ENCODE results near the gene DOK7.
A peak's percentile ranks its signal among the peaks of the same experiment; 100 is the strongest.

DOK7 gene

DNA sequence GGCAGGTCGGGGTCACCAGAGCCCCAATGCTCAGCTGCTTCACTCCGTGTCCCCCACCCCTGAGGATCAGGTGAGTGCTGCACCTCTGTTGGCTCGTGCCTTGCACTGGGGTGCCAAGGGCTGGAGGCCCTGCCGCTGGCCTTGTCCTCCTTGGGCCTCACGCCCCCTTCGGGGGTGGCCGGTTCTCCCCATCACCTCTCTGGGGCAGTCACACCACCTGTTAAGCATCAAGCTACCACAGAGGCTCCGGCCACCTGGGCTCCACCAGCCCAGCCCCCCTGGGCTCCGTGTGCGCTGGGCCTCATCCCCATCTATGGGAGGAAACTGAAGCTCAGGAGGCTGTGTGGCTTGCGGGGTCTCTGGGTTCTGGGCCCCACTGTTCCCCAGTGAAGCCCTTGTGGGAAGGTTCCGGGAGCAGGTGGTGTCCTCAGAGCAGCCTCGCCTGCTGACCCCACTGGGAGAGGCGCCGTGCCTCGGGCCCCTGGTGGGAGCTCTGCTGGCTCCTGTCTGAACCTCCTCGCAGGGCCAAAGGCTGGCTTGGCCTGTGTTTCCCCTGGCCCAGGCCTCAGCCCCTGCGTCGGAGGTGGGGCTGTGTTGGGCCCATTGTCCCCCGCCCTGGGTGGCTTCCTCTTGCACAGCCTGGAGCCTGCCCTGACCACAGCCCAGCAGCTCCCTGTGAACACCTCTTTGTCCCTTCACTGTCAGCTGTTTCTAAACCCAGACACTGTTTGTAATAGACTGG lies 30.8 kb downstream of the DOK7 start:
- Histone ChIP-seq H3K4me3 (ENCODE audit: low read depth, low read length) (no peak overlapping the region), H3K27me3 (ENCODE audit: control insufficient read depth, insufficient read depth, low read length) (peaks cover 98% of the 10 kb centered on the region), H3K9ac (ENCODE audit: low read length) (peak overlapping the region; percentile 40), H3K4me1 (ENCODE audit: control insufficient read depth, insufficient read depth, low read length) (peaks cover 23% of the 10 kb centered on the region), H3K27ac (ENCODE audit: low read depth, low read length) (no peak overlapping the region), H3K36me3 (ENCODE audit: control insufficient read depth, insufficient read depth, low read length) (peaks cover 2% of the 10 kb centered on the region; the same call in 1 of the 2 replicates), H3K9me3 (ENCODE audit: control insufficient read depth, insufficient read depth, low read depth, low read length) (no peaks in the 10 kb centered on the region)

DNA sequence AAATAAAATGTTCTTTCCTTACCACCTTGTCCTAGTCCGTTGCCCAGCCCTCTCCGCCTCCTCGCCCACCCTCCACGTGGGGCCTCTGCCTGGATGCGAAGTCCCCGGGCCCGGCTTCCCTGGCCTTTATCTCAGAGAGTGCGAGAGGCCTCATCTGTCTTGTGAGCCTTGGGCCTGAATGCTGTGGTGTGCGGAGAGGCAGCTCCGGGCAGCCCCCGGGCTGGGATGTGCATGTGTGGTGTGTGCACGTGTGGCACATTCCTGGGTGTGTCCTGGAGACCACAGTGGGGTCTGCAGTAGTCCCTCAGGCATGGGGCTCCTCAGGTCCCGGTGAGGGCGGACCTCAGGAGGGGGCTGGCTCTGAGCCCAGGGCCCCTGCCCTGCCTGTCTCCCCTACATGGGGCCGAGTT lies 31.4 kb downstream of the DOK7 start:
- H3K4me1 ChIP-seq (ENCODE audit: control insufficient read depth, insufficient read depth, low read length) = peaks cover 23% of the 10 kb centered on the region
- no peak overlapping the region for H3K27ac ChIP-seq (ENCODE audit: low read depth, low read length)
- peak overlapping the region; percentile 40 for H3K9ac ChIP-seq (ENCODE audit: low read length)
- H3K27me3 ChIP-seq (ENCODE audit: control insufficient read depth, insufficient read depth, low read length) = peaks cover 93% of the 10 kb centered on the region
- peaks cover 2% of the 10 kb centered on the region; the same call in 1 of the 2 replicates for H3K36me3 ChIP-seq (ENCODE audit: control insufficient read depth, insufficient read depth, low read length)
- no peaks in the 10 kb centered on the region for H3K9me3 ChIP-seq (ENCODE audit: control insufficient read depth, insufficient read depth, low read depth, low read length)
- H3K4me3 ChIP-seq (ENCODE audit: low read depth, low read length) = no peak overlapping the region

DNA sequence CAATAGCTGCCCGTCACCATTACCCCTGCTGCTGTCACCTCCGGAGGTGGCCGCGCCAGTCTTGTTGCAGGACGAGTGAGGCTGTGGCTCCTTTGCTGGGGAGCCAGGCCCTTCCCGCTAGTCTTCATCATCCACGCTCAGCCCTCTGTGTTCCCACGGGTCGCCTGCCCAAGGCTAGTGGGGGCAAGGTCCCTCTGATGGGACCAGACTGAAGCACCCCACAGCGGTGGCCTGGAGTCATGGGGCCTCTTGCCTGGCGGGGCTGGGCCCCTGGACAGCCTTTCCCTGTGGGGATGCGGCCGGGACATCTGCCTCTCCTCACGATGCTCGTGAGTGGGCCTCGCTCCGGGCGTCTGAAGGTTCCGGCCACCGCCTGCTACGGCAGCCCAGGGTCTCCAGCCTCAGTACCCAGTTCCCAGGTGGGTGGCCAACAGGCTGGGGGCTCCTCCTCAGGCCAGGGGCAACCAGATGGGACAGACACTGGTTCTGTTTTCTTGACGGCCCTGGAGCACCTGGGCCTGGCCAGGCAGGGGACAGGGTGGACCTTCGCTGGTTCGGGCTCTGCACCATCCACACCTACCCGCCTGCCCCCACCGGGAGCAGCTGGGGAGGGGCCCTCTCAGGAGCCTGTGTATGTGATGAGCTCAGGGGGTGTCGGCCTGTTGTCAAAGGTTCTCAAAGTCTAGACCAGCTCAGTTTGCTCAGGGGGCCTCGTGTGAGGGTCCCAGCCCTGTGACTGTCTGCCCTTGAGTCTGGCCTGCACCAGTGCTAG lies 32.3 kb downstream of the DOK7 start:
- no peak overlapping the region for H3K4me3 ChIP-seq (ENCODE audit: low read depth, low read length)
- H3K9ac ChIP-seq (ENCODE audit: low read length) = no peak overlapping the region
- H3K27ac ChIP-seq (ENCODE audit: low read depth, low read length) = no peak overlapping the region
- H3K4me1 ChIP-seq (ENCODE audit: control insufficient read depth, insufficient read depth, low read length) = peaks cover 23% of the 10 kb centered on the region
- H3K27me3 ChIP-seq (ENCODE audit: control insufficient read depth, insufficient read depth, low read length) = peaks cover 83% of the 10 kb centered on the region
- H3K36me3 ChIP-seq (ENCODE audit: control insufficient read depth, insufficient read depth, low read length) = peaks cover 2% of the 10 kb centered on the region; the same call in 1 of the 2 replicates
- H3K9me3 ChIP-seq (ENCODE audit: control insufficient read depth, insufficient read depth, low read depth, low read length) = no peaks in the 10 kb centered on the region

DNA sequence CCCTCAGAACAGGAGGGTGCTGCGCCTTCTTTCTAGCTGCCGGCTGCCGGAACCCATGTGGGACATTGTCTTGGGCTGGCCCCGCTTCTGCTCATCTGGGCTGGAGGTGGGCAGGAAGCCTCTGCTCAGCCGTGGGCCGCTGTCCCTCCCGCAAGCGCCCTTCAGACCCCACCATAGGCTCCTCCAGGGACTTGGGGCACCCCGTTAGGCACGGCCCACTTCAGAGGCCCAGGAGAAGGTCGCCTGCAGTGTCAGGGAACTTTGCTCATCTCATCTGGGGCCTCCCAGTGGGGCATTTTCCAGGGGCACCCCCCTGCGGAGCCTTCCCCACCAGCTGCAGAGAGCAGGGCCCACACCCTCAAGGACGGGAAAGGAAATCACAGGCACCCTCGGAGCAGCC lies 32.9 kb downstream of the DOK7 start:
- Histone ChIP-seq H3K27ac (ENCODE audit: low read depth, low read length) (no peak overlapping the region), H3K4me3 (ENCODE audit: low read depth, low read length) (no peak overlapping the region), H3K27me3 (ENCODE audit: control insufficient read depth, insufficient read depth, low read length) (peaks cover 79% of the 10 kb centered on the region), H3K9ac (ENCODE audit: low read length) (no peak overlapping the region), H3K36me3 (ENCODE audit: control insufficient read depth, insufficient read depth, low read length) (peaks cover 4% of the 10 kb centered on the region; the same call in 1 of the 2 replicates), H3K4me1 (ENCODE audit: control insufficient read depth, insufficient read depth, low read length) (peaks cover 23% of the 10 kb centered on the region), H3K9me3 (ENCODE audit: control insufficient read depth, insufficient read depth, low read depth, low read length) (no peaks in the 10 kb centered on the region)

DNA sequence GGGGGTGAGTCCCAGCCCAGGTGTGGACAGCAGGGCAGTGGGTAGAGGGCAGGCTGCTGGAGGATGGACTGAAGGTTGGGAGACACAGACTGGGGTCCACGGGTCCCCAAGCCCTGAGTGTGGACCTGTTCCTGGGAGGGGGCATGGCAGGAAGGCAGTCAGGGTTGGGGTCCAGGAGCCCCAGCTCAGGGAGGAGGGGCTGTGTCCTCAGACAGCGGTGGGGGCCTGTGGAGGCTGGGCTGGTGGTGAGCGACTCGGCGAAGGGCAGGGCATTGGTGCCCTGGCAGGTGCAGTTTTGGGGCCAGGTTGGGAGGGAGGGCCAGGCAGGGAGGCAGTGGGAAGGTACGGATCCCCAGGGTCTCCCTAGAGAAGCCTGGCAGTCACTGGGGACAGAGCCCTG lies 34.0 kb downstream of the DOK7 start:
- no peak overlapping the region for H3K27ac ChIP-seq (ENCODE audit: low read depth, low read length)
- H3K9ac ChIP-seq (ENCODE audit: low read length) = no peak overlapping the region
- peaks cover 16% of the 10 kb centered on the region for H3K4me1 ChIP-seq (ENCODE audit: control insufficient read depth, insufficient read depth, low read length)
- H3K4me3 ChIP-seq (ENCODE audit: low read depth, low read length) = no peak overlapping the region
- peaks cover 72% of the 10 kb centered on the region for H3K27me3 ChIP-seq (ENCODE audit: control insufficient read depth, insufficient read depth, low read length)
- H3K9me3 ChIP-seq (ENCODE audit: control insufficient read depth, insufficient read depth, low read depth, low read length) = no peaks in the 10 kb centered on the region
- peaks cover 4% of the 10 kb centered on the region; the same call in 1 of the 2 replicates for H3K36me3 ChIP-seq (ENCODE audit: control insufficient read depth, insufficient read depth, low read length)

DNA sequence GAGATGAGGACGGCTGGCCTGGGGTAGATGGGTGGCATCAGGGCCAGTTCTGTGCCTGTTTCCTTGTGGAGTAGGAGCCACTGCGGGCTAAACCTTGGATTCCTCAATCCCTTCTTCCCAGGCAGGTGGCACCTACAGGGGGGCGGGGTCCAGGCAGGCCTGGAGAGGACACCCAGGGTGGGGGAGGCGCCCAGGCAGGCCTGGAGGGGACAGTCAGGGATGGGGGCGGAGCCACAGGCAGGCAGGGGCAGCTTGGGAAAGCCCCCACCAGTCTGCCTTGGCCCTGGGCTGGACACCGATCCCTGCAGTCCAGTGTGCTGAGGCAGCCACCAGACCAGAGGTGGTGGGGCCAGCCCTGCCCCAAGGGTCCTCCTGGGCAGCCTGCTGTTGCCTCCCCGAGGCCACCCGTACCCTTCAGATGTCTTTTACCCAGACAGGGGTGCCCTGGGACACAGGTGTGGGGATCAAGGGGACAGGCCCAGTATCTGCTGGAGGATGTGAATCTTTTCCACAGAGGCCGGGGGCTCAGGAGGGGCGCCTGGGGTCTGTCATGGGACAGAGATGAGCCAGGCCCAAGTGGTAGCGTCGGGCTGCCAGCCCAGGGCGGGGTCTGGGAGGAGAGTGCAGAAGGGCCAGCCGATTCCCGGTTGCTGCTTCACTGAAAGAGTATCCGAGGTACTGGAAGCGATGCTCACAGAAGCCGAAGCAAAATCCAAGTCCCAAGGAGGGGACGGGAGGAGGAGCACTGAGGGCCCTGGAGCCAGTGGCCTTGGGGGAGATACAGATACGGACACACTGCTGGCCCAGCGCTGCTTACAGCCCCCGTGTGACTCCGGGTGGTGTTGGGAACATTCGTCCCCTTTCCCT lies 34.6 kb downstream of the DOK7 start:
- Histone ChIP-seq H3K9me3 (ENCODE audit: control insufficient read depth, insufficient read depth, low read depth, low read length) (no peaks in the 10 kb centered on the region), H3K36me3 (ENCODE audit: control insufficient read depth, insufficient read depth, low read length) (peaks cover 4% of the 10 kb centered on the region; the same call in 1 of the 2 replicates), H3K27ac (ENCODE audit: low read depth, low read length) (no peak overlapping the region), H3K9ac (ENCODE audit: low read length) (peak overlapping the region; percentile 16), H3K27me3 (ENCODE audit: control insufficient read depth, insufficient read depth, low read length) (peaks cover 66% of the 10 kb centered on the region), H3K4me3 (ENCODE audit: low read depth, low read length) (no peak overlapping the region), H3K4me1 (ENCODE audit: control insufficient read depth, insufficient read depth, low read length) (peaks cover 14% of the 10 kb centered on the region; the same call in 1 of the 2 replicates)

DNA sequence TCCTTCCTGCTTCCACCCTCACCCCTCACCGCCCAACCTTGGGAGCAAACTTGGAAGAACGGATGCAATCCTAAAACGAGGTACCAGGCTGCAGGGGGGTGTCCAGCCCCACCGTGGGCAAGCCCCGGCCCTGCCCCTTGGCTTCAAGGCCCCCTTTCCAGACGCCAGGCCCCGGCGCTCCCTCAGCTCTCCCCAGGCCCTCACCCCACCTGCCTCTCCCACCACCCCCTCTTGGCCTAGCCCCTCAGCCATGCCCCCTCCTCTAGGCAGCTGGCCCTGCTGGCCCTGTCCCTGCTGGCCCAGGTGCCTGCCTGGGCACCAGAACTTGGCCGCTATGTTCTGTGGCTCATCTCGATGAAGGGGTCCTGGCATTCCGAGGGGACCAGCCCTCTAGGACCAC lies 35.3 kb downstream of the DOK7 start:
- no peak overlapping the region for H3K27ac ChIP-seq (ENCODE audit: low read depth, low read length)
- peaks cover 13% of the 10 kb centered on the region; the same call in 1 of the 2 replicates for H3K4me1 ChIP-seq (ENCODE audit: control insufficient read depth, insufficient read depth, low read length)
- H3K9ac ChIP-seq (ENCODE audit: low read length) = no peak overlapping the region
- H3K9me3 ChIP-seq (ENCODE audit: control insufficient read depth, insufficient read depth, low read depth, low read length) = no peaks in the 10 kb centered on the region
- H3K36me3 ChIP-seq (ENCODE audit: control insufficient read depth, insufficient read depth, low read length) = peaks cover 7% of the 10 kb centered on the region
- peaks cover 64% of the 10 kb centered on the region for H3K27me3 ChIP-seq (ENCODE audit: control insufficient read depth, insufficient read depth, low read length)
- no peak overlapping the region for H3K4me3 ChIP-seq (ENCODE audit: low read depth, low read length)

DNA sequence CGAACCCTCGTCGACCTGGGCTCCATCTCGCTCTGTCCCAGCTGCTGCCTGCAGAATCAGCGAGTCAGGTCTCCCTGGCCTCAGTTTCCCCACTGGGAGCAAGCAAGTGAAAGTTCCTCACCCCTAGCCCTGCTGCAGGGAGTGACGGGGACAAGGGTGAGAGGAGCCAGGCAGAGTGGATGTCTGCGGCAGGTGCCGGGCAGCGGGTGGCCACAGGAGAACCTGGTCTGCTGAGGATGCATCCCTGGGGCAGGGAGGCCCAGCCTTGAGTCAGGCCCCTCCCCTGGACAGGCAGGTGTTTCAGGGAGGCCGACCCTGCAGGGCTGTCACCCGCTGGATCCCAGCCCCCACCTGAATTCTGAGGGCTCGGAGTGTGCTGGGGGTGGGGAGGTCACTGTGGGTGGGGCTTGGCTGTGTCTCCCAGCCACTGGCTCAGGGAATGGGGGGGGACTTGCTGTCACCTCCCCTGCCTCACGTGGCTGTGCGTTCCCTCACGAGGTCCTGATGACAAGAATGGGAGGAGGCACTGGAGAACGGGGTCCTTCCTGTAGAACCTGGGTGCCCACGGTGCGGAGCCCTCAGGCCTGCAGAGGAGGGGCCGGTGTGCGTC lies 35.9 kb downstream of the DOK7 start:
- no peak overlapping the region for H3K9ac ChIP-seq (ENCODE audit: low read length)
- H3K4me3 ChIP-seq (ENCODE audit: low read depth, low read length) = no peak overlapping the region
- H3K9me3 ChIP-seq (ENCODE audit: control insufficient read depth, insufficient read depth, low read depth, low read length) = no peaks in the 10 kb centered on the region
- H3K27ac ChIP-seq (ENCODE audit: low read depth, low read length) = no peak overlapping the region
- peaks cover 7% of the 10 kb centered on the region; the same call in 1 of the 2 replicates for H3K4me1 ChIP-seq (ENCODE audit: control insufficient read depth, insufficient read depth, low read length)
- H3K36me3 ChIP-seq (ENCODE audit: control insufficient read depth, insufficient read depth, low read length) = peaks cover 12% of the 10 kb centered on the region
- H3K27me3 ChIP-seq (ENCODE audit: control insufficient read depth, insufficient read depth, low read length) = peaks cover 63% of the 10 kb centered on the region

DNA sequence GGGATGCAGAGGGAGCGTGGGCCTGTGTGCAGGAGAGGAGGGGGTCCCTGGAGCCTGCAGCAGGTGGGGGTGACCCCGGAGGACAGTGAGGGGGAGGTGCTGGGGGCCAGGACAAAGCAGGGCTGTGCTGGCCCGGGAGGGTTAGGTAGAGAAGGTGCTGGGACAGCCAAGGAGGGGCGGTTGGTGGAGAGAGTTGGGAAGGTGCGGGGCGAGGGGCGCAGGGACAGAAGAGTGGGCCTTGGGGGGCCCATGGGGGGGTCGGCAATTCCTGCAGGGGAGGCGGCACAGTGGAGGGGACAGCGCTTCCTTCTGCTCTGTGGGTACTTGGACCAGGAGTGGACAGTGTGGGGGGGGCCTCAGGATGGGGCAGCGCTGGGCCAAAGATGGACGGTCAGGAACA lies 36.6 kb downstream of the DOK7 start:
- Histone ChIP-seq H3K4me3 (ENCODE audit: low read depth, low read length) (no peak overlapping the region), H3K9ac (ENCODE audit: low read length) (no peak overlapping the region), H3K4me1 (ENCODE audit: control insufficient read depth, insufficient read depth, low read length) (peaks cover 2% of the 10 kb centered on the region; the same call in 1 of the 2 replicates), H3K9me3 (ENCODE audit: control insufficient read depth, insufficient read depth, low read depth, low read length) (no peaks in the 10 kb centered on the region), H3K27me3 (ENCODE audit: control insufficient read depth, insufficient read depth, low read length) (peaks cover 56% of the 10 kb centered on the region), H3K27ac (ENCODE audit: low read depth, low read length) (no peak overlapping the region), H3K36me3 (ENCODE audit: control insufficient read depth, insufficient read depth, low read length) (peaks cover 13% of the 10 kb centered on the region)

DNA sequence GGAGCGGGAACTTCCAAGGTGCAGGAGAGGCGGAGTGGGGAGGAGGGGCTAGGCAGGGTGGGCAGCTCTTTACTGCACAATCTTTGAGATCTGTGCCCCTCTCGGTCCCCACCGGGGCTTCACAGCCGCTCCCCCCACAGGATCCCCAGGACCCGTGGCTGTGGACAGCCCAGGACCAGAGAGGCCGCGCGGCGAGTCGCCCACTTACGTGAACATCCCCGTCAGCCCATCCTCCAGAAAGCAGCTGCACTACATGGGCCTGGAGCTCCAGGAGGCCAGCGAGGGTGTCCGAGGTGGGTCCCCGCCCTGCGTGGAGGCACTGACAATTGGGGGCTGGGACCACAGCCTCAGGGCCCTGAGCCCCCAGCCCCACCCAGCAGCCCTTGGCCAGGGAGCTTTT lies 37.0 kb downstream of the DOK7 start:
- Histone ChIP-seq H3K4me3 (ENCODE audit: low read depth, low read length) (no peak overlapping the region), H3K27ac (ENCODE audit: low read depth, low read length) (no peak overlapping the region), H3K36me3 (ENCODE audit: control insufficient read depth, insufficient read depth, low read length) (peaks cover 17% of the 10 kb centered on the region), H3K9me3 (ENCODE audit: control insufficient read depth, insufficient read depth, low read depth, low read length) (no peaks in the 10 kb centered on the region), H3K27me3 (ENCODE audit: control insufficient read depth, insufficient read depth, low read length) (peaks cover 52% of the 10 kb centered on the region), H3K4me1 (ENCODE audit: control insufficient read depth, insufficient read depth, low read length) (no peaks in the 10 kb centered on the region; the same call in 1 of the 2 replicates), H3K9ac (ENCODE audit: low read length) (no peak overlapping the region)
